HUES48 (cell line): Measurements from ENCODE around the gene CTPS1.

ENCODE experiments used
- H3K27ac ChIP-seq: one replicate; pipeline ENCODE4 v1.7.0; 2013; ENCODE audit warnings: low read depth, low read length, inconsistent platforms
- H3K27me3 ChIP-seq: 2 replicates; pipeline ENCODE4 v1.6.1; 2013; ENCODE audit warnings: mild to moderate bottlenecking, low read length; ENCODE audit not compliant: control insufficient read depth, insufficient read depth
- H3K36me3 ChIP-seq: 2 replicates; pipeline ENCODE4 v1.6.1; 2013; ENCODE audit warnings: low read length; ENCODE audit not compliant: control insufficient read depth, insufficient read depth
- H3K4me1 ChIP-seq: 2 replicates; pipeline ENCODE4 v1.6.1; 2013; ENCODE audit warnings: mild to moderate bottlenecking, low read length; ENCODE audit not compliant: control insufficient read depth, insufficient read depth
- H3K4me3 ChIP-seq: 2 replicates; pipeline ENCODE4 v1.5.1; 2013; ENCODE audit warnings: mild to moderate bottlenecking, low read depth, low read length
- H3K9ac ChIP-seq: 2 replicates; pipeline ENCODE4 v1.6.1; 2013; ENCODE audit warnings: mild to moderate bottlenecking, low read depth, low read length, moderate library complexity
- H3K9me3 ChIP-seq: 2 replicates; pipeline ENCODE4 v1.6.1; 2013; ENCODE audit warnings: low read length; ENCODE audit not compliant: control insufficient read depth, insufficient read depth

The CTPS1 gene

DNA sequence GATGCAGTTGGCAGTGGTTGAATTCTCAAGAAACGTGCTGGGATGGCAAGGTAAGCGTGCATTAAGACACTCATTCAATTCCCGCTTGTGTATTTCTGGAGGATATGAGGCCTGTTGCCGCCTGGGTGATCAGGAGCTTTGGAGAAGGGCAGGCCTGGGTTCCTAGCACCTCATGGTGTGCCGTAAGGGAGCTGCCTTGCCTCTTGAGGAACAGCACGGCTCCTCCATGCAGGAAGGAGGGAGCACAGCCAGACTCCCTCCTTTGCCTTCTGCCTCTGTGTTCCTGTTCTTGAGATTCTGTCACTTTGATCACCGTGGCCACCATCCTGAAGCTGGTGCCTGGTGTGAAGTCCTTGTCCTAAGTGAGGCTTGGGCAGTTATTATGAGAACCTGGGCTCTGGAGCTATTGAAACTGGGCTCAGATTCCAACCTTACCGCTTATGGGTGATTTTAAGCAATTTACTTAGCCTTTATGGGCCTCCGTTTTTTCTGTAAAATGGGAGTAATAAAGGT is 23.7 kb downstream of the CTPS1 start:
- Histone ChIP-seq H3K27me3 (no peaks in the 10 kb centered on the region), H3K9ac (no peak overlapping the region), H3K4me3 (no peak overlapping the region), H3K36me3 (peaks cover 97% of the 10 kb centered on the region), H3K27ac (no peak overlapping the region), H3K4me1 (no peaks in the 10 kb centered on the region), H3K9me3 (no peaks in the 10 kb centered on the region)

DNA sequence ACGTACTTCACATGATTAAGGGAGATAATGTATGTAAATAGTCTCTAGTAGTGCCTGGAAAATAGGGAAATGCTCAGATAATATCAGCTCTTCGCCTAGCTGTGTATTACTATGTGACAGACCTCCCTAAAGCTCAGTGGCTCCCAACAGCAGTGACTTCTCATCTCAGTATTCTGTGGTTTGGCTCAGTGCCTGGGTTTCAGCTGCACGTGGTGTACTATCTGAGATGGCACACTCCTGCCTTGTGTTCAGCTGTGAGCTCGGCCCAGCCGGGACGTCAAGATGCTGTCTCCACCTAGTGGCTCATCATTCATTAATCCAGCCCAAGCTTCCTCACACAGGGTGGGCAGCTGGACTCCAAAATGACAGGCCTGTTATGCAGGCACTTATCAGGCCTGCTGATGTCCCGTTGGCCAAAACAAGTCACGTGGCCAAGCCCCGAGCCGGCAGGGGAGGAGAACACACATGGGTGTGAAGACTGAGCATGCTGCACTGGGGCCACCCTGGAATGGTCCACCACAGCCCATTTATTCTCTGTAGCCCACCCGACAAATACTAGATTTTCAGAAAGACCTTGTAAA is 24.2 kb downstream of the CTPS1 start:
- Histone ChIP-seq H3K9ac (no peak overlapping the region), H3K27me3 (no peaks in the 10 kb centered on the region), H3K4me1 (no peaks in the 10 kb centered on the region), H3K27ac (no peak overlapping the region), H3K4me3 (no peak overlapping the region), H3K36me3 (peaks cover 97% of the 10 kb centered on the region), H3K9me3 (no peaks in the 10 kb centered on the region)

DNA sequence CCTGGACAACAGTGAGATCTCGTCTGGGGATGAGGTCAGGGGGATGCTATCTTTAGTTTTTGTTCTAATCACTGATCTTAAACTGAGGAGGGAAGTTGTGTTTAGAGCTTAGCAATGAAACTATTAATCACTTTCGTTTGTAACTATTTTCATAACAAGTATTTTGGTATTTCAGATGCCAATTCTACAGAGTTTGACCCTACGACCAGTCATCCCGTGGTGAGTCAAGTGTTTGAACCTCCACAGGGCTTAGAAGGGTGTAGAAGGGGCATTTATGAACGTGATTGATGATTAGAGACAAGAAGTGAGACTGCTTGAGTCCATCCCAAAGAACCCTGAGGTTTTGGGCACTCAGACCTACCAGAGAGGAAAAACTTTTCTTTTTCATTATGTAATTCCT is 26.4 kb downstream of the CTPS1 start:
- H3K4me1 ChIP-seq: no peaks in the 10 kb centered on the region
- no peak overlapping the region for H3K9ac ChIP-seq
- no peak overlapping the region for H3K4me3 ChIP-seq
- H3K9me3 ChIP-seq: no peaks in the 10 kb centered on the region
- H3K27me3 ChIP-seq: no peaks in the 10 kb centered on the region
- peaks cover 98% of the 10 kb centered on the region for H3K36me3 ChIP-seq
- H3K27ac ChIP-seq: no peak overlapping the region

DNA sequence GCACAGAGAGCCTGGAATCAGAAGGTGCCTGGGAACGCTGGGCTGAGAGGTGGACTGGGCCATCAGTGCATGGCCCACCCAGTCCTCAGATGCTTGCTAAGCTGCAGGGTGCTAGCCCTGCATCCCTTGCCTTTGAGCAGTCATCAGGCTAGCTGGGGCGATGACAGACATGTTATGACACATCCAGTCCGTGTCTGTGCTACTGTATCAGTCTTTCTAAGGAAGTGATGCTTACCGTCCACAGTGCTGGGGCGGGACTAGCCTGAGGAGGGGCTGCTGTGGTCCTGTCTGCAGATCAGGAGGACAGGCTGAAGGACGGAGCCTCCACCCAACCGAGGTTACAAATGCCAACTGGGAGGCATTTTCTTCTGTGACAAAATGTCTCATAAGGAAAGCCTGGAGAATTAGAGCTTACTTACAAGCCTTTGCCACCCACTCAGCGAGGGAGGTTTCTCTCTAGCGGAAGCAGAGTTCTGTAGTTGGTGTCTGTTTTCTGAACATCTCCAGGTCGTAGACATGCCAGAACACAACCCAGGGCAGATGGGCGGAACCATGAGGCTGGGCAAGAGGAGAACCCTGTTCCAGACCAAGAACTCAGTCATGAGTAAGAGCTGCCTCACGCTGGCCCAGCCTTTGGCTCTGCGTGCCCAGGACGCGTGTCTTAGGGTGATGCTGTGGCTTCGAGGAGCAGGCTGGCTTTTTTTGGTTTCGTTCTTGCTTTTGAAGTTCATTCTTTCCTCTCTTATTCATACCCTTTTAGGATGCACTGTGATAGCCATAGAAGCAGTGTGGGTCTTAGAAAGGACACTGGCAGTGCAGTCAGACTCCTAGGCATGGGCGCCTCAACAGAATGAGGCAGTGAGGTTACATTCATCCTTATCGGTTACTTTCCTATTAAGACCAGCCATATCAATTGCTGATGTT is 27.7 kb downstream of the CTPS1 start:
- Histone ChIP-seq H3K9me3 (no peaks in the 10 kb centered on the region), H3K27ac (no peak overlapping the region), H3K9ac (no peak overlapping the region), H3K27me3 (no peaks in the 10 kb centered on the region), H3K4me1 (no peaks in the 10 kb centered on the region), H3K4me3 (no peak overlapping the region), H3K36me3 (peaks cover 98% of the 10 kb centered on the region)

DNA sequence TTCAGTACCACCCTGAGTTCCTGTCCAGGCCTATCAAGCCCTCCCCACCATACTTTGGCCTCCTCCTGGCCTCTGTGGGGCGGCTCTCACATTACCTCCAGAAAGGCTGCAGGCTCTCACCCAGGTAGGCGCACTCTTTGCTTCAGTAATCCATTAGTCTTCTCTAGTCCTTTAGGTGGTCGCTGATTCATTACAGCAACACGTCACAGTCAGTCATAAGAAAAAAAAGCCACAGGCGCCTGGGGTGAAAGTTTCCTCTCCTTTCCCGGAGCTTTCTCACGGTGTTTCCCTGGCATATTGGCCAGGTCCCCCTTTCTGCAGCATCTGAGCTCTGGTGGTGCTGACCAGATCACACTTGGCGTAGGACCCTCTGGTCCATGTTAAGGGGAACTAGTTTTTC is 30.0 kb downstream of the CTPS1 start:
- H3K4me1 ChIP-seq: no peaks in the 10 kb centered on the region
- no peaks in the 10 kb centered on the region for H3K9me3 ChIP-seq
- no peak overlapping the region for H3K9ac ChIP-seq
- peaks cover 98% of the 10 kb centered on the region for H3K36me3 ChIP-seq
- no peak overlapping the region for H3K27ac ChIP-seq
- H3K27me3 ChIP-seq: no peaks in the 10 kb centered on the region
- no peak overlapping the region for H3K4me3 ChIP-seq

DNA sequence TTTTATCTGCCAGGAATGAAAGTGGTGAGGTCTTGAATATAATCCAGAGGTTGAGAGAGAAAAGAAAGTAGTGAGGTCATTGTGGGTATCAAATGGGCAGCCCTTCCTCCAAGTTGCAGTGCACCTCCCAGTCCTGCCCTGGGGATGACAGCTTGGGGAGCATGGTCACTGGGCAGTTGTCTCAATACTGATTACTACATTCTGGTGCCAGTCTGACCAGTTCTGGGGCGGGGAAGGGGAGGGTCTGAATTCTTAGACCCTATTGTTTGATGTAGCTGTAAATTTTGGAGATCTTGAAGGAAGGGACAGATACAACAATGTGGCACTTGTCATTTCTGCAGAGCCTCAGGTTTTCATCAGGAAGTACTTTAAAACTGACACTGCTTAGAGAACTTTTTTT is 30.8 kb downstream of the CTPS1 start:
- Histone ChIP-seq H3K27me3 (no peaks in the 10 kb centered on the region), H3K9ac (no peak overlapping the region), H3K27ac (no peak overlapping the region), H3K36me3 (peaks cover 99% of the 10 kb centered on the region), H3K4me3 (no peak overlapping the region), H3K4me1 (no peaks in the 10 kb centered on the region), H3K9me3 (no peaks in the 10 kb centered on the region)

DNA sequence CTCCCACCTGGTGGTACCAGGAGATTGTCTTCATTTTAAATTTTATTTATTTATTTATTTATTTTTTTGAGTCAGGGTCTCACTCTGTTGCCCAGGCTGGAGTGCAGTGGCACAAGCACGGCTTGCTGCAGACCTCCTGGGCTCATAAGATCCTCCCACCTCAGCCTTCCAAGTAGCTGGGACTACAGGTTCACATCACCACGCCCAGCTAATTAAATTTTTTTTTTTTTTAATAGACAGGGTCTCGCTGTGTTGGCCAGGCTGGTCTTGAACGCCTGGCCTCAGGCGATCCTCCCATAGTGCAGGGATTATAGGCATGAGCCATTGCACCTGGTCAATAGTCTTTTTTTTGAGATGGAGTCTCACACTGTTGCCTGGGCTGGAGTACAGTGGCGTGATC is 33.5 kb downstream of the CTPS1 start:
- H3K4me3 ChIP-seq: no peak overlapping the region
- H3K9ac ChIP-seq: no peak overlapping the region
- H3K27me3 ChIP-seq: no peaks in the 10 kb centered on the region
- H3K4me1 ChIP-seq: no peaks in the 10 kb centered on the region
- no peaks in the 10 kb centered on the region for H3K9me3 ChIP-seq
- peaks cover 93% of the 10 kb centered on the region for H3K36me3 ChIP-seq
- H3K27ac ChIP-seq: no peak overlapping the region

DNA sequence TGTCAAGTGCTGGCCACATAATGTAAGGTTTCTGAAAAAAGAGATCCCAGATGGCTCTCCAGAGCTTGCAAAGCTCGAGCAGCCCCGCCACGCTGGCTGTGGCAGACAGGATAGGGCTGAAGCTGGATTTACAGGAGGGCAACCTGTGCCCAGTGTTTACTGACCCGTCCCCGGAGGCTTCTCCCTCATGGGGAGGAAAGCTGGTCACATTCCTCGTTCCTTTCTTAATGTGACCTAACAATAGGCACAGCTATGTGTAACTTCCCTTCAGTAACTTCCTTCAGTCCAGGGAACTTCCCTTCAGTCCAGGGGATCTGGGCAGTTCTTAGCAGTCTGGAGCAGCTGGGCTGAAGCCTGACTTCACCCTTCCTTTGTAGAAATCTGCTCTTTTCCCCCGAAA is 34.3 kb downstream of the CTPS1 start:
- H3K27ac ChIP-seq: no peak overlapping the region
- peaks cover 90% of the 10 kb centered on the region for H3K36me3 ChIP-seq
- no peak overlapping the region for H3K9ac ChIP-seq
- H3K4me1 ChIP-seq: no peaks in the 10 kb centered on the region
- H3K9me3 ChIP-seq: no peaks in the 10 kb centered on the region
- no peak overlapping the region for H3K4me3 ChIP-seq
- H3K27me3 ChIP-seq: no peaks in the 10 kb centered on the region

DNA sequence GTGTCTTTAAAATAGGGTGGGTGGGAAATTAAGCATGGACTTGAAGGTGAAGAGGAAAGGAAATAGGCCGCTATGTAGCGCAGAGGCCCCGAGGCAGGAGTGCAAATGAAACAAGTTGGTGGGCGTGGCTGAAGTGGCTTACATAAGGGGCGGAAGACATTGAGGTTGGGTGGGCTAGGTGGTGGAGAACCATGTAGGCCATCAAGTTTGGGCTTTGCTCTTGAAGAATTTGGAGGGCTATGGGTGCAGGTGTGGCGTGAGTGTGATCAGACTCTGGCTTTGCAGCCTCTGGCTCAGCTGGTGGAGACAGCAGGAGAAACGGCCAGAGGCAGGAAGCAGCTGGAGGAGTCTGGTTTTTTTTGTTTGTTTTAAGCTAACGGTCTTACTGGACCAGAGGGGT is 35.4 kb downstream of the CTPS1 start:
- no peaks in the 10 kb centered on the region for H3K27me3 ChIP-seq
- no peak overlapping the region for H3K9ac ChIP-seq
- no peak overlapping the region for H3K4me3 ChIP-seq
- H3K9me3 ChIP-seq: no peaks in the 10 kb centered on the region
- no peaks in the 10 kb centered on the region for H3K4me1 ChIP-seq
- H3K27ac ChIP-seq: no peak overlapping the region
- H3K36me3 ChIP-seq: peaks cover 82% of the 10 kb centered on the region

DNA sequence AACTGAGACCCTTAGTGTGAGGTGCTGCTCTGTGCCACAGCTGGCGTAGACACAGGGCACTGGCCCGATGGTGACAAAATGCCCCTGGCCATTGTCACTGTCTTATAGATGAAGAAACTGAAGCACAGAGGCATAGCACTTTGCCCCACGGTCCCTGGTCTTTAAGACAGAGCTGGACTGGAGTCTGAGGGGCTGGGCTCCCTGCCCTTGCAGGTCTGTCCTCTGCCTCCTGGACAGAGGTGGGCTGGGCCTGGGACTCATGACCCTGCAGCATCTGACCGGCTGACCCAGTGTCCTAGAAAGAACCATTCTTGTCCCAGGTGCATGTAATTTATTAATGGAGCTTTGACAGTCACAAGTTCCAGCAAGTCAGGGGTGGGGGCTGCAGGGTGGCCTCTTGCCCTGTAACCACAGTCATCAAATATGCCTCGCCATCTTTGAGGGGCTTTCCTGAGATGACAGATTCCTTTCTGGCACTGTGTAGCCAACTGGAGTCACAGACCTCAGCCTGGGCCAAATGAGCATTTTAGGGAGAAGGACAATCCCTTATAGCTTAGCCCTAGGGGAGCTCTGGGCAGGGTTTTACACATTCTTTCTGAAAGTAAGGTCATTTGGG is 35.9 kb downstream of the CTPS1 start:
- peaks cover 77% of the 10 kb centered on the region for H3K36me3 ChIP-seq
- no peak overlapping the region for H3K27ac ChIP-seq
- H3K9me3 ChIP-seq: no peaks in the 10 kb centered on the region
- H3K4me3 ChIP-seq: no peak overlapping the region
- no peak overlapping the region for H3K9ac ChIP-seq
- H3K4me1 ChIP-seq: no peaks in the 10 kb centered on the region
- H3K27me3 ChIP-seq: no peaks in the 10 kb centered on the region

DNA sequence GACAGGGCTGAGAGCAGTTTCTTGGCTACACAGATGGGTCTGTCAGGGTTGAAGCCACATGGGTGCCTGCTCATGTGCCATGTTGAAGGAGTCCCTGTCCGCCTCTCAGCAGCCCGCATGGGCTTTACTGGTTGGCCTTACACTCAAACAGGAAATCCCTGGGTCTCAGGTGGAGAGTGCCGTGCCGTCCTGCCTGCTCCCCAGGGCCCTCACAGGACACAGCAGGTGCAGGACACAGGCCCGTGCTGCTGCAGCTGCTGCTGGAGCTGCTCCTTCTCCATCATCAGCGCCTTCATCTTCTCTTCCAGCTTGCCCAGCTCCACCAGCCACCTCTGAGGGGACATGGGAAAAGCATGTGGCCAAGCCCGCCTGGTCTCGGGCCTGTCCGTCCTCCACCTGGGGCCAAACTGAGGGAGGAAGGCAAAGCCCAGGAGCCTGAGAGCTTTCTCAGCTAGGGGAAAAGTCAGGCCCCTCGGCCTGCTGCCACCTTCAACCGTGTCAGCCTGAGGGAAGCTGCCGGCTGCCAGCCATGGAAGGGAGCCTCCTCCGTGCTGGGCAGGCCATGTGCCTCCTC is 36.5 kb downstream of the CTPS1 start:
- Histone ChIP-seq H3K27me3 (no peaks in the 10 kb centered on the region), H3K4me1 (no peaks in the 10 kb centered on the region), H3K9ac (no peak overlapping the region), H3K9me3 (no peaks in the 10 kb centered on the region), H3K4me3 (no peak overlapping the region), H3K36me3 (peaks cover 71% of the 10 kb centered on the region), H3K27ac (no peak overlapping the region)
